Kasumi-1 (cell line): Measurements from ENCODE around the gene GALNT12.

ENCODE experiments used
- DNase-seq, 2 experiments: peaks; one replicate each; lab custom pipeline; 2025; lab: John Stamatoyannopoulos, UW

Gene GALNT12

GRCh38 chr9:98832768-98833089 lies 25.3 kb downstream of the GALNT12 start:
- DNase-seq: no peak

- DNase-seq: no peak
Measured at GRCh38 chr9:98833090-98833956, 25.9 kb downstream of the GALNT12 start.

- DNase-seq: no peak
Measured at GRCh38 chr9:98834386-98834785, 26.9 kb downstream of the GALNT12 start.

- DNase-seq: no peak
Measured at GRCh38 chr9:98836206-98836605, 28.7 kb downstream of the GALNT12 start.

- DNase-seq: no peak
Measured at GRCh38 chr9:98837516-98837915, 30.0 kb downstream of the GALNT12 start.

- no peak for DNase-seq
Measured at GRCh38 chr9:98838155-98838867, 30.8 kb downstream of the GALNT12 start.

- DNase-seq: no peak
Measured at GRCh38 chr9:98838868-98839565, 31.5 kb downstream of the GALNT12 start.

GRCh38 chr9:98839724-98840123 lies 32.3 kb downstream of the GALNT12 start:
- no peak for DNase-seq

GRCh38 chr9:98842510-98842909 lies 35.0 kb downstream of the GALNT12 start:
- DNase-seq: no peak

GRCh38 chr9:98846081-98846480 lies 38.6 kb downstream of the GALNT12 start:
- no peak for DNase-seq

- DNase-seq: no peak
Measured at GRCh38 chr9:98846879-98847278, 39.4 kb downstream of the GALNT12 start.

- DNase-seq: peak; percentile 73 to 77
Measured at GRCh38 chr9:98848450-98849149, 41.1 kb downstream of the GALNT12 start.

- no peak for DNase-seq
Measured at GRCh38 chr9:98849563-98849962, 42.1 kb downstream of the GALNT12 start.

GRCh38 chr9:98850851-98851729 lies 43.6 kb downstream of the GALNT12 start:
- no peak for DNase-seq

GRCh38 chr9:98851730-98852459 lies 44.4 kb downstream of the GALNT12 start:
- no peak for DNase-seq

- DNase-seq: no peak
Measured at GRCh38 chr9:98852460-98852734, 44.9 kb downstream of the GALNT12 start.

GRCh38 chr9:98852961-98853360 lies 45.5 kb downstream of the GALNT12 start:
- no peak for DNase-seq

GRCh38 chr9:98854266-98854665 lies 46.8 kb downstream of the GALNT12 start:
- DNase-seq: no peak

- no peak for DNase-seq
Measured at GRCh38 chr9:98855592-98855991, 48.1 kb downstream of the GALNT12 start.

- no peak for DNase-seq
Measured at GRCh38 chr9:98856982-98857381, 49.5 kb downstream of the GALNT12 start.

GRCh38 chr9:98859941-98860340 lies 52.5 kb downstream of the GALNT12 start:
- DNase-seq: no peak
